Heart left ventricle (tissue), 16 donors: ENCODE data around the gene FNBP1L. TPM values are rescaled to one million over a fixed set of nuclear protein-coding genes. Genes with fewer than 3 reads are reported as not detected.

Experiments used
- ATAC-seq, 4 donors: fragments of 200-7000 bp; cut with Tn5 transposase; one replicate each; pipeline ENCODE4 v1.9.1; 2020 to 2022; ENCODE audit warnings: moderate library complexity in 4 of 4, mild to moderate bottlenecking in 3 of 4, moderate number of reproducible peaks in 1 of 4
- DNase-seq, 5 donors: peaks; one replicate each; pipeline ENCODE4 v3.0.0-alpha.2; 2020
- H3K27ac ChIP-seq, 12 donors: fragments of 200-600 bp; sonication (generic) in 4 of 12; one replicate each; pipeline versions ENCODE4 v1.5.0 to v1.8.0; 2016 to 2022; ENCODE audit warnings: mild to moderate bottlenecking in 2 of 12
- H3K27me3 ChIP-seq, 9 donors: fragments of 200-600 bp; sonication (generic) in 2 of 9; one replicate each; pipeline versions ENCODE4 v1.5.1 to v1.8.0; 2016 to 2022; ENCODE audit warnings: mild to moderate bottlenecking in 3 of 9
- H3K36me3 ChIP-seq, 9 donors: fragments of 200-600 bp; sonication (generic) in 2 of 9; one replicate each; pipeline versions ENCODE4 v1.5.0 to v1.8.0; 2018 to 2022; ENCODE audit warnings: mild to moderate bottlenecking in 2 of 9
- H3K4me1 ChIP-seq, 12 donors: fragments of 200-600 bp; sonication (generic) in 4 of 12; one replicate each; pipeline versions ENCODE4 v1.5.0 to v1.8.0; 2016 to 2022; ENCODE audit warnings: mild to moderate bottlenecking in 3 of 12
- H3K4me3 ChIP-seq, 12 donors: fragments of 200-600 bp; sonication (generic) in 4 of 12; one replicate each; pipeline versions ENCODE4 v1.5.0 to v1.8.0; 2017 to 2022; ENCODE audit warnings: mild to moderate bottlenecking in 9 of 12, moderate library complexity in 4 of 12
- H3K9me3 ChIP-seq, 12 donors: fragments of 200-600 bp; sonication (generic) in 4 of 12; one replicate each; pipeline versions ENCODE4 v1.5.0 to v1.8.0; 2016 to 2022; ENCODE audit warnings: mild to moderate bottlenecking in 1 of 12
- CTCF ChIP-seq, 12 donors: fragments of 200-600 bp; sonication (generic) in 4 of 12; IDR thresholded peaks; one replicate each; pipeline versions ENCODE4 v1.5.0 to v1.8.0; 2018 to 2022; ENCODE audit warnings: antibody characterized with exemption in 12 of 12, mild to moderate bottlenecking in 5 of 12
- POLR2A ChIP-seq, 2 donors: fragments of 450-650 bp; IDR thresholded peaks; one replicate each; pipeline ENCODE4 v1.6.1; 2017; ENCODE audit warnings: antibody characterized with exemption in 2 of 2, mild to moderate bottlenecking in 2 of 2, moderate library complexity in 2 of 2
- WGBS, 4 donors: extraction: QIAGEN DNeasy Blood & Tissue Kit in 2 of 4; methylation state at CpG; one replicate each; pipeline versions ENCODE4 v1.1.5 to v1.1.7; 2013 to 2018; 5-methylcytosine and 5-hydroxymethylcytosine counted together
- intact Hi-C, 10 donors: fragments of 100-400 bp; cut with DNase I; formaldehyde crosslinking; loops; one replicate each; pipeline versions ENCODE4 v1.11.1 to v1.14.2; 2022
- polyA plus RNA-seq, 2 donors: library from polyadenylated mRNA; stranded (reverse); fragments of 200-250 nt; gene quantifications; one replicate each; pipeline ENCODE4 v1.2.3, GENCODE V29; 2013
- total RNA-seq, 9 donors: library from RNA; depleted of rRNA in 2 of 9; stranded (reverse); fragments of >200 nt in 2 of 9; fragmentation: NEBNext Ultra II Directional in 3 of 9; extraction: Animal tissue kit (Norgen Biotek cat#: 25700) in 3 of 9; gene quantifications; one replicate each; pipeline versions ENCODE4 v1.1.0 to v1.2.4, GENCODE V29; 2016 to 2023
- donor health status: ischemic (EF 13 %, LVEDD 7.1; RV severe dilation, severe dysfunction).
- donor health status: healthy with polysubstance abuse.
- donor health status: DM: no; HTN: yes; CAD: no.
- donor health status: DM: no; HTN: no; CAD: no.
- donor health status: ischemic (EF 25% LVEDD 6.9; RV normal size, moderate dysfunction).
- donor health status: ischemic (EF 25% LVEDD 5.7; RV mildly dilated, moderate dysfunction).
- donor health status: healthy.
- donor health status: DM: yes; HTN: yes; CAD: no.
- donor health status: ischemic (EF 35%, LVEDD 5.7; RV mildly dilated, moderate dysfunction).
- donor health status: nonischemic (EF 11% LVEDD 7.7; RV severe dilation, severe dysfunction).
- donor health status: DM: yes; HTN: yes; CAD: no.
- donor health status: PGD.
- donor health status: ischemic (EF 29% LVEDD 5.4; RV normal size, mild dysfunction).
- donor health status: nonischemic (EF 23%, LVEDD 6.1; RV moderate dilation, normal function).

FNBP1L gene
- total and polyA plus RNA-seq, 11 donors, result 12.4 to 38.8 (median 23.4) TPM

- peaks cover 0 to 7% (median 0%) of the 10 kb centered on the region in 9 donors for H3K36me3 ChIP-seq
- no peak for TF ChIP-seq CTCF (IDR thresholded peaks at IDR 0.05)
- H3K9me3 ChIP-seq, result no peaks in the 10 kb centered on the region
- H3K27ac ChIP-seq, result no peak overlapping the region
- H3K27me3 ChIP-seq, result no peaks in the 10 kb centered on the region
- no peak overlapping the region for H3K4me3 ChIP-seq
- intact Hi-C loops, result loop anchor here in 1 of 10 donors (5.0 kb wide), 1 partner anchor 52 kb away; no protein-coding TSS in a partner anchor
- H3K4me1 ChIP-seq, result peaks cover 0 to 15% (median 2%) of the 10 kb centered on the region in 12 donors
- WGBS, 4 donors, result 77 to 83% (median 78%) methylated on average over 8 of the region's 8 CpGs
- DNase-seq (no peak), ATAC-seq (no peak)
Measured at GRCh38 chr1:93504247-93505033, 56.5 kb downstream of the FNBP1L start.

- Histone ChIP-seq H3K4me3 (no peak overlapping the region), H3K4me1 (peaks cover 0 to 11% (median 0%) of the 10 kb centered on the region in 12 donors), H3K9me3 (no peaks in the 10 kb centered on the region), H3K27me3 (no peaks in the 10 kb centered on the region), H3K36me3 (peaks cover 0 to 5% (median 0%) of the 10 kb centered on the region in 9 donors), H3K27ac (no peak overlapping the region)
- WGBS, 4 donors, result 85 to 90% (median 86%) methylated on average over 3 of the region's 3 CpGs
- intact Hi-C loops, result no loop called here
- ATAC-seq (no peak), DNase-seq (no peak)
- TF ChIP-seq CTCF (IDR thresholded peaks at IDR 0.05), result no peak
- TF ChIP-seq POLR2A (IDR thresholded peaks at IDR 0.05), result no peak
Measured at GRCh38 chr1:93506126-93506525, 58.2 kb downstream of the FNBP1L start.

- Histone ChIP-seq H3K27ac (no peak overlapping the region), H3K4me1 (no peaks in the 10 kb centered on the region), H3K36me3 (no peaks in the 10 kb centered on the region), H3K9me3 (no peaks in the 10 kb centered on the region), H3K27me3 (no peaks in the 10 kb centered on the region), H3K4me3 (no peak overlapping the region)
- TF ChIP-seq CTCF (IDR thresholded peaks at IDR 0.05) (no peak), POLR2A (IDR thresholded peaks at IDR 0.05) (no peak)
- DNase-seq, result no peak
- WGBS, 4 donors, result 89 to 92% (median 91%) methylated on average over 5 of the region's 5 CpGs
- intact Hi-C loops, result no loop called here
- no peak for ATAC-seq
Measured at GRCh38 chr1:93516164-93516563, 68.2 kb downstream of the FNBP1L start.

GRCh38 chr1:93518516-93518915 lies 70.6 kb downstream of the FNBP1L start:
- no peak for DNase-seq
- intact Hi-C loops, result no loop called here
- no peak overlapping the region for H3K4me3 ChIP-seq
- H3K9me3 ChIP-seq, result no peaks in the 10 kb centered on the region
- no peaks in the 10 kb centered on the region for H3K4me1 ChIP-seq
- H3K27ac ChIP-seq, result no peak overlapping the region
- ATAC-seq, result no peak
- TF ChIP-seq CTCF (IDR thresholded peaks at IDR 0.05) (no peak), POLR2A (IDR thresholded peaks at IDR 0.05) (no peak)
- peaks cover 0 to 4% (median 0%) of the 10 kb centered on the region in 9 donors for H3K36me3 ChIP-seq
- H3K27me3 ChIP-seq, result no peaks in the 10 kb centered on the region
